ENCODE data around the gene CTNND2. TPM values are rescaled to one million over a fixed set of nuclear protein-coding genes. Genes with fewer than 3 reads are reported as not detected.

Gene CTNND2
- total RNA-seq, 1 experiment from 2014 or later, result not detected

- ChIA-PET CTCF (no interaction called here), POLR2A (ENCODE audit: low non-redundant PET) (no interaction called here)
- DNase-seq (ENCODE audit: low spot score), result no peak
- no peaks in the 10 kb centered on the region for H3K4me1 ChIP-seq (ENCODE audit: insufficient read depth, low read length, poor library complexity, severe bottlenecking)
- no peaks in the 10 kb centered on the region for H3K36me3 ChIP-seq (ENCODE audit: insufficient read depth, low read length, poor library complexity, severe bottlenecking)
- no TSS peak for BruUV-seq (replicated peaks)
- no peak overlapping the region for H3K4me3 ChIP-seq (ENCODE audit: low read depth, low read length, poor library complexity, severe bottlenecking)
- no peak for TF ChIP-seq CTCF (conservative IDR thresholded peaks at IDR 0.05; ENCODE audit: low read depth, low read length)
- no peak for TF ChIP-seq EZH2 (IDR thresholded peaks at IDR 0.05; ENCODE audit: borderline replicate concordance, low read depth, low read length, poor library complexity, severe bottlenecking)
- H3K9me3 ChIP-seq (ENCODE audit: low read depth, low read length, poor library complexity, severe bottlenecking), result no peaks in the 10 kb centered on the region
- H3K27me3 ChIP-seq (replicated peaks; ENCODE audit: insufficient read depth, low read depth, low read length, poor library complexity), result no peaks in the 10 kb centered on the region
- intact Hi-C loops (cut with micrococcal nuclease; ENCODE audit: unreplicated experiment), result no loop called here
- H3K27ac ChIP-seq (ENCODE audit: low read depth, low read length, poor library complexity, severe bottlenecking), result no peak overlapping the region
Measured at GRCh38 chr5:11711932-11712331, 192.3 kb downstream of the CTNND2 start.

- Histone ChIP-seq H3K27ac (ENCODE audit: low read depth, low read length, poor library complexity, severe bottlenecking) (no peak overlapping the region), H3K4me1 (ENCODE audit: insufficient read depth, low read length, poor library complexity, severe bottlenecking) (no peaks in the 10 kb centered on the region), H3K9me3 (ENCODE audit: low read depth, low read length, poor library complexity, severe bottlenecking) (no peaks in the 10 kb centered on the region), H3K27me3 (replicated peaks; ENCODE audit: insufficient read depth, low read depth, low read length, poor library complexity) (no peaks in the 10 kb centered on the region), H3K36me3 (ENCODE audit: insufficient read depth, low read length, poor library complexity, severe bottlenecking) (no peaks in the 10 kb centered on the region), H3K4me3 (ENCODE audit: low read depth, low read length, poor library complexity, severe bottlenecking) (no peak overlapping the region)
- POLR2A ChIA-PET (ENCODE audit: low non-redundant PET), result no interaction called here
- no TSS peak for BruUV-seq (replicated peaks)
- CTCF ChIA-PET, result no interaction called here
- intact Hi-C loops (cut with micrococcal nuclease; ENCODE audit: unreplicated experiment), result no loop called here
- TF ChIP-seq EZH2 (IDR thresholded peaks at IDR 0.05; ENCODE audit: borderline replicate concordance, low read depth, low read length, poor library complexity, severe bottlenecking) (no peak), CTCF (conservative IDR thresholded peaks at IDR 0.05; ENCODE audit: low read depth, low read length) (no peak)
- no peak for DNase-seq (ENCODE audit: low spot score)
Measured at GRCh38 chr5:11709021-11709420, 195.2 kb downstream of the CTNND2 start.

- DNase-seq (ENCODE audit: low spot score), result no peak
- intact Hi-C loops (cut with micrococcal nuclease; ENCODE audit: unreplicated experiment), result no loop called here
- Histone ChIP-seq H3K27ac (ENCODE audit: low read depth, low read length, poor library complexity, severe bottlenecking) (no peak overlapping the region), H3K9me3 (ENCODE audit: low read depth, low read length, poor library complexity, severe bottlenecking) (no peaks in the 10 kb centered on the region), H3K27me3 (replicated peaks; ENCODE audit: insufficient read depth, low read depth, low read length, poor library complexity) (no peaks in the 10 kb centered on the region), H3K36me3 (ENCODE audit: insufficient read depth, low read length, poor library complexity, severe bottlenecking) (no peaks in the 10 kb centered on the region), H3K4me1 (ENCODE audit: insufficient read depth, low read length, poor library complexity, severe bottlenecking) (no peaks in the 10 kb centered on the region), H3K4me3 (ENCODE audit: low read depth, low read length, poor library complexity, severe bottlenecking) (no peak overlapping the region)
- no TSS peak for BruUV-seq (replicated peaks)
- TF ChIP-seq CTCF (conservative IDR thresholded peaks at IDR 0.05; ENCODE audit: low read depth, low read length), result no peak
- no peak for TF ChIP-seq EZH2 (IDR thresholded peaks at IDR 0.05; ENCODE audit: borderline replicate concordance, low read depth, low read length, poor library complexity, severe bottlenecking)
- ChIA-PET CTCF (no interaction called here), POLR2A (ENCODE audit: low non-redundant PET) (no interaction called here)
Measured at GRCh38 chr5:11704916-11705315, 199.3 kb downstream of the CTNND2 start.

Measured in A673 (cell line).